HFF-Myc (cell line): ENCODE measurements around the gene NOTCH4.

Experiments used
- DNase-seq: peaks from one replicate; pipeline ENCODE4 v3.0.0-alpha.2; 2011; ENCODE audit warnings: low read depth; ENCODE audit errors: extremely low read depth
- H3K4me3 ChIP-seq: replicated peaks from 2 replicates; pipeline ENCODE4 v1.5.1; 2011; ENCODE audit warnings: low read depth, mild to moderate bottlenecking, control low read depth, low read length
- TF ChIP-seq, protein P1 (sequence below): IDR thresholded peaks from 2 replicates; pipeline ENCODE4 v1.5.1; 2012; ENCODE audit warnings: mild to moderate bottlenecking, low read depth, low read length, control low read depth; ENCODE audit errors: missing control alignments

NOTCH4 gene

GRCh38 chr6:32198866-32199265 is 25.0 kb downstream of the NOTCH4 start:
- TF ChIP-seq, protein P1, sequence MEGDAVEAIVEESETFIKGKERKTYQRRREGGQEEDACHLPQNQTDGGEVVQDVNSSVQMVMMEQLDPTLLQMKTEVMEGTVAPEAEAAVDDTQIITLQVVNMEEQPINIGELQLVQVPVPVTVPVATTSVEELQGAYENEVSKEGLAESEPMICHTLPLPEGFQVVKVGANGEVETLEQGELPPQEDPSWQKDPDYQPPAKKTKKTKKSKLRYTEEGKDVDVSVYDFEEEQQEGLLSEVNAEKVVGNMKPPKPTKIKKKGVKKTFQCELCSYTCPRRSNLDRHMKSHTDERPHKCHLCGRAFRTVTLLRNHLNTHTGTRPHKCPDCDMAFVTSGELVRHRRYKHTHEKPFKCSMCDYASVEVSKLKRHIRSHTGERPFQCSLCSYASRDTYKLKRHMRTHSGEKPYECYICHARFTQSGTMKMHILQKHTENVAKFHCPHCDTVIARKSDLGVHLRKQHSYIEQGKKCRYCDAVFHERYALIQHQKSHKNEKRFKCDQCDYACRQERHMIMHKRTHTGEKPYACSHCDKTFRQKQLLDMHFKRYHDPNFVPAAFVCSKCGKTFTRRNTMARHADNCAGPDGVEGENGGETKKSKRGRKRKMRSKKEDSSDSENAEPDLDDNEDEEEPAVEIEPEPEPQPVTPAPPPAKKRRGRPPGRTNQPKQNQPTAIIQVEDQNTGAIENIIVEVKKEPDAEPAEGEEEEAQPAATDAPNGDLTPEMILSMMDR, result no peak
- no peak for DNase-seq
- H3K4me3 ChIP-seq, result no peak overlapping the region

DNA sequence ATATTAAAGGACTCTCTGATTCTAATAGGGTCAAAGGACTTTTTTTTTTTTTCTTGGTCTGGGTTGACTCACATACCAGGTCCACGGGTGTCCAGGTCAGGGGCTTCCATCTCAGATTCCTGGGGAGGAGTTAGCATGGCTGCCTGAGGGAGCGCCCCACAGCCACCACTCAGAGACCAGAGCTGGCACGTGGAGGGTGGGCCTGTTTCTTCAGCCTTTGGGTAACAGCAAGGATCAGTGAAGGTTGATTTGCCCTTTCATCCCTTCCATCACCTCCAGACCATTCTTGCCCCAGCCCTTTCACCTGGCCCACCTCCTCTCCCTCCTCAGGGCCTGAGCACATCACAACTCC is 25.5 kb downstream of the NOTCH4 start:
- H3K4me3 ChIP-seq, result no peak overlapping the region
- TF ChIP-seq, protein P1, result no peak
- DNase-seq, result no peak

DNA sequence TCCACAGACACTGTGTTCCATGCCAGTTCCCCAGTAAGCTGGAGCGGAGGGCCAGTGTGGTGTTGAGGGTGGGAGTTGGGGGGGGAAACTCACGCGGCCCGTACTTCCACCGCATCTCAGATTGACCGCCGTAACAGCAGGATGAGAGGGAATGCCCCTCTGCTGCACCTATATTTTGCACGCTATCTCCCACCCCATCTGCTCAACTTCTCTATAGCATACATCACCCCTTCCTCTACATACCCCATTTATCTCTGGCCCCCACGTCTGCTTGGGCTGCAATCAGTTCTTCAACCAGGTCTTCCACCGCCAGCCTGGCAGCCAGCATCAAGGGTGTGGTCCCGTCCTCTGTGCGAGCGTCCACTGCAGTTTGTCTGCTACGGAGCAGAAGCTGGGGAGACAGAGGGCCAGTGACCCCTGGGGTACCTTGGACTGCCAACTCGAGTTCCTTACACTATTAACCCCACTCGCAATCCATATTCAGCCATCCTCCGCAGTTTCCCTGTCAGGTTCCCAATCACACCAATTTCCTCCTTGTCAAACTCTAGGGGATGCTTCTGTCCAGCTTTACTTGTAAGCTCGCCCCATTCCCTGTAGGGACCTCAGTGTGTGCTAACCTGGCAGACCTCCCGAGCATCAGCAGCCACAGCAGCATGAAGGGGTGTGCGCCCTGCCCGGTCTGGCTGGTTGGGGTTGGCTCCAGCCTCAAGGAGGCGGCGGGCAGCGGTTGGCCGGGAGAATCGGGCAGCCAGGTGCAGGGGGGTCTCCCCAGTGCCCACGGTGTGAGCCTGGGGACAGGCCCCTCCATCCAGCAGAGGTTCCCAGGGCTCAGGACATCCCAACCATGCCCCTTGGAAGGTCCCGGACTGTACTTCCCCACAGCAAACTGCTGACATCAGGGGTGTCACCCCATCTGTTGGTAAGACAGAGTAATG is 26.9 kb downstream of the NOTCH4 start:
- TF ChIP-seq, protein P1, result no peak
- H3K4me3 ChIP-seq, result peak overlapping the region; percentile 68
- DNase-seq, result no peak

GRCh38 chr6:32195902-32196681 is 27.8 kb downstream of the NOTCH4 start:
- H3K4me3 ChIP-seq, result peak overlapping the region; percentile 68
- TF ChIP-seq, protein P1, result no peak
- DNase-seq, result no peak

- H3K4me3 ChIP-seq, result peak overlapping the region; percentile 68
- TF ChIP-seq, protein P1, result peak; percentile 31
- DNase-seq, result peak; percentile 96
Measured at GRCh38 chr6:32195652-32195901, 28.3 kb downstream of the NOTCH4 start.

DNA sequence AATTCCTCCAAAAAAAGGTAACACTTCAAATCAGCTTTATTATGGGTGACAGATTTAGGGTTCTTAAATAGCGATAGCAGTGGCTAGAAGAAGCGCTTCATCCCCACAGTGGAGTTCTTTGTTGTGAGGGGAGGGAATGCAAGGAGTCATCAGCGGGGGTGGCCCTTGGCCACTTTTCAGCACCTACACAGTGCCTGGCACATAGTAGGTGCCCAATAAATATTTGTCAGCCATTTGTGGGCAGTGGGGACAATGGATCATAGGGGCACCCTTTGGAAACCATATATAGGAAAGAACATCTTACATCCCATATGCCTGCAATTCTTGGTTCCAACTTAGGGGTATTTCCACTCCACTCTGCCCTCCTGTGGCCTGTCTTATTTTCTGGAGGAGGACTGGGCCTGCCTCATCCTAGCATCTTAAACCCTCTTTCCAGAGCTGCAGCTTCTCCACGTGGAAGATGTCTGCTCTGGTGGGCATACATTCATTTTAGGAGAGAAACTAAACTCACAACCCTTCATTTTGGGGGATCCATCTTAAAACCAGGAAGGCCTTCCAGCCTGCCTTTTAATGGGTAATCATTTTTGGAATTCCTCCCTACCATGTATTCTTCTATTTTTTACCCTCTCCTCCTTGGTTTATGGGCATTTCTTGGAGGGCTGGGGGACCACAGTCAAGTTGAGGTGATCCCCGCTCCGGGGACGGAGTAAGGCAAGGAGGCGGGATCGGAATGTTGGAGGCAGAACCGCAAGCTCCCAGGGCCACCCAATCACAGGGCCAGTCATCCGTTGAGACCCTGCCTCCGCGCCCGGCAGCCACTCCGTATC is 28.8 kb downstream of the NOTCH4 start:
- TF ChIP-seq, protein P1, result peak; percentile 47
- no peak for DNase-seq
- H3K4me3 ChIP-seq, result peak overlapping the region; percentile 38
